ENCODE data around the gene MBD2.

Gene MBD2

DNA sequence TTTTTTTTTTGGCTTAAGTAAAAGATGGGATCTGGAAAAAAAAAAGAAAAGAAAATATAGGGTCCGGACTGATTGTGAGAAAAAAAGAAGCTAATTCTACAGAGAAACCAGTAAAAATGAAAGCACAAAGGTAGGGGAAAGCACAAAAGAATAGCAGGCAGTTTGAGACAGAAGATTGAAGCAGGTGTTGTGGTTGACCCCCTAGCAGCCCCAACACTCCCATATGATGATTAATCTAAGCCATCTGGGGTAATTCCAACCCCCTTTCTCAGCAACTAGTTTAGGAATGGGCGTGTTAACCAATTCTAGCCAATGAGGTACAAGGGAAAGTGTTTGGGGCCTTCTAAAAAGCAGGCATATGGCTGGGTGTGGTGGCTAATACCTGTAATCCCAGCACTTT lies 77.0 kb downstream of the MBD2 start:
- CTCF ChIA-PET, result no interaction called here
- POLR2A ChIA-PET, result no interaction called here
- 83% methylated on average over 2 of the region's 2 CpGs for WGBS (ENCODE audit: insufficient coverage)
- Histone ChIP-seq H3K27me3 (replicated peaks in 2 of 5; ENCODE audit: control insufficient read depth in 4 of 5, insufficient read depth in 5 of 5, low read length in 4 of 5) (no peaks in the 10 kb centered on the region), H3K9me3 (ENCODE audit: control extremely low read depth in 1 of 5, control insufficient read depth in 4 of 5, insufficient read depth in 2 of 5, low read depth in 1 of 5, low read length in 4 of 5) (no peaks in the 10 kb centered on the region), H3K27ac (ENCODE audit: insufficient read depth in 1 of 2, low read depth in 1 of 2, low read length in 2 of 2, poor library complexity in 1 of 2, severe bottlenecking in 2 of 2) (no peak overlapping the region), H3K4me1 (ENCODE audit: control extremely low read depth in 1 of 4, control insufficient read depth in 4 of 4, insufficient read depth in 4 of 4, low read length in 3 of 4) (no peaks in the 10 kb centered on the region), H3K4me3 (ENCODE audit: control insufficient read depth in 1 of 7, extremely low read depth in 1 of 7, insufficient read depth in 4 of 7, low read depth in 2 of 7, low read length in 6 of 7) (no peak overlapping the region), H3K36me3 (ENCODE audit: control insufficient read depth in 4 of 4, insufficient read depth in 4 of 4, low read length in 3 of 4) (peaks cover 0 to 4% (median 1%) of the 10 kb centered on the region in 4 experiments)
- DNase-seq, result peak in 1 of 3 donors; percentile 4

DNA sequence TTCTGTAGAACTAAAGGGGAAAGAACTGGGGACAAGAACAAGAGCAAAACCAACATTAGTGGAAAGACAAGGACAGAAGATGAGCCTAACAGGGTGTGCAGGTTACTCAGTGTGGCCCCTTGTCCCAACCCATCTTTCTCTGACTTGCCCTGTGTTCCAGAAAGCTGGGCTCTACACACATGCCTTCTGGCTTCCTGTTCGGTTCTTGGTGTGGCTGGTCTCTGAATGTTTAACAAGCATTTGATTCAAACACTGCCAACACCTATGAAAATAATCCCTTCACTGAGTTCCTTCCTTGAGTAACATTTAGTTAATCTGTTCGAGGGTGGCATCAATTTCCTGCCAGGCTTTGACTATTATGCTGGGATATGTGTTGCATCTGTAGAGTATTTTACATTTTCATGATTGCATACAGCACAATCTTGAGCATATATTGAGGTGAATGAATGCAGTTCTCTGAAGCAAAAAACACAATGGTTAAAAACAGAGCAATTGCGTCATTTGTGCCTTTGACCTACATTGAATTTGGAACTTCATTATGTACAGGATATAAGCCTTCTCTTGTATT lies 83.3 kb downstream of the MBD2 start:
- ChIA-PET CTCF (no interaction called here), POLR2A (no interaction called here)
- 100% methylated on average over 2 of the region's 3 CpGs for WGBS (ENCODE audit: insufficient coverage)
- Histone ChIP-seq H3K4me1 (ENCODE audit: control extremely low read depth in 1 of 4, control insufficient read depth in 4 of 4, insufficient read depth in 4 of 4, low read length in 3 of 4) (no peaks in the 10 kb centered on the region), H3K4me3 (ENCODE audit: control insufficient read depth in 1 of 7, extremely low read depth in 1 of 7, insufficient read depth in 4 of 7, low read depth in 2 of 7, low read length in 6 of 7) (no peak overlapping the region), H3K27me3 (replicated peaks in 2 of 5; ENCODE audit: control insufficient read depth in 4 of 5, insufficient read depth in 5 of 5, low read length in 4 of 5) (no peaks in the 10 kb centered on the region), H3K27ac (ENCODE audit: insufficient read depth in 1 of 2, low read depth in 1 of 2, low read length in 2 of 2, poor library complexity in 1 of 2, severe bottlenecking in 2 of 2) (no peak overlapping the region), H3K9me3 (ENCODE audit: control extremely low read depth in 1 of 5, control insufficient read depth in 4 of 5, insufficient read depth in 2 of 5, low read depth in 1 of 5, low read length in 4 of 5) (peaks cover 0 to 18% (median 4%) of the 10 kb centered on the region in 5 experiments), H3K36me3 (ENCODE audit: control insufficient read depth in 4 of 4, insufficient read depth in 4 of 4, low read length in 3 of 4) (peaks cover 0 to 3% (median 0%) of the 10 kb centered on the region in 4 experiments)
- DNase-seq, result no peak

DNA sequence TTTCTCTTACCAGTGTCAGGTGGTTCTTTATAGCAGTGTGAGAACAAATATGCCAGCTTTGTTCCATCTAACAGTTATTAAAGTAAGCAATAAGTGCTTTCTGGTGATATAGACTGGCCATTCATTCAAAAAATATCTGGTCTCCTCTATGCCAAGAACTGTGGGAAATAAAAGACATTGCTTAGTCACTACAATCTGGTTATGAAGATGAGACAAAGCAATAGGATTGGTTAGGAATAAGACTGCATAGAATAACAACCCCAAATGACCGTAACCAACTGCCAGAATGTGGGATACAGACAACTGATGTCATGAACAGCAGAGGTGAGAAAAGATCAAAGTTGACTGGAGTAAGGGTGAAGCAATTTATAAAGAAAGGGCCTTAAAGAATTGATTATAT lies 83.8 kb downstream of the MBD2 start:
- H3K9me3 ChIP-seq (ENCODE audit: control extremely low read depth in 1 of 5, control insufficient read depth in 4 of 5, insufficient read depth in 2 of 5, low read depth in 1 of 5, low read length in 4 of 5), result peaks cover 0 to 18% (median 4%) of the 10 kb centered on the region in 5 experiments
- H3K27me3 ChIP-seq (replicated peaks in 2 of 5; ENCODE audit: control insufficient read depth in 4 of 5, insufficient read depth in 5 of 5, low read length in 4 of 5), result no peaks in the 10 kb centered on the region
- H3K27ac ChIP-seq (ENCODE audit: insufficient read depth in 1 of 2, low read depth in 1 of 2, low read length in 2 of 2, poor library complexity in 1 of 2, severe bottlenecking in 2 of 2), result no peak overlapping the region
- DNase-seq, result no peak
- WGBS (ENCODE audit: insufficient coverage), result no CpG with 5 or more reads among the region's 1 CpG
- H3K4me1 ChIP-seq (ENCODE audit: control extremely low read depth in 1 of 4, control insufficient read depth in 4 of 4, insufficient read depth in 4 of 4, low read length in 3 of 4), result no peaks in the 10 kb centered on the region
- no peak overlapping the region for H3K4me3 ChIP-seq (ENCODE audit: control insufficient read depth in 1 of 7, extremely low read depth in 1 of 7, insufficient read depth in 4 of 7, low read depth in 2 of 7, low read length in 6 of 7)
- CTCF ChIA-PET, result no interaction called here
- POLR2A ChIA-PET, result no interaction called here
- peaks cover 0 to 3% (median 0%) of the 10 kb centered on the region in 4 experiments for H3K36me3 ChIP-seq (ENCODE audit: control insufficient read depth in 4 of 4, insufficient read depth in 4 of 4, low read length in 3 of 4)

DNA sequence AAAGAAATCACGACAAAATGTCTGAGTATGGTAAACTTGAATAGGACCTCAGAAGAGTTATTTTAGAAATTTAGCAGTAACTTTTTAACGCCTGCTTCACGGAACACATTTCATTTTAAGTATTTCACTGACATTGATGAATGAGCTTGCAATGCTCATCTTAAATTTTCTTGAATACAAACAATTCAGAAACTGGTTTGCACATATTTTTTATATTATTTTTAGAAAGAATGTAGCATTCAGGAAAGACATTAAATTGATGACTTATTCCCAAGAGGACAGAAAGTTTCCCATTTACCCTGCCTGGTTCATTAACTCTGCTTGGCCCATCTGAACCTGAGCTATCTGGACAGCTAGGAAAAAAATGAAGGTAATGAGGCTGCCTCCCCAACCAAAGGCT lies 89.3 kb downstream of the MBD2 start:
- Histone ChIP-seq H3K4me1 (ENCODE audit: control extremely low read depth in 1 of 4, control insufficient read depth in 4 of 4, insufficient read depth in 4 of 4, low read length in 3 of 4) (no peaks in the 10 kb centered on the region), H3K4me3 (ENCODE audit: control insufficient read depth in 1 of 7, extremely low read depth in 1 of 7, insufficient read depth in 4 of 7, low read depth in 2 of 7, low read length in 6 of 7) (no peak overlapping the region), H3K9me3 (ENCODE audit: control extremely low read depth in 1 of 5, control insufficient read depth in 4 of 5, insufficient read depth in 2 of 5, low read depth in 1 of 5, low read length in 4 of 5) (peaks cover 0 to 13% (median 4%) of the 10 kb centered on the region in 5 experiments), H3K27ac (ENCODE audit: insufficient read depth in 1 of 2, low read depth in 1 of 2, low read length in 2 of 2, poor library complexity in 1 of 2, severe bottlenecking in 2 of 2) (no peak overlapping the region), H3K27me3 (replicated peaks in 2 of 5; ENCODE audit: control insufficient read depth in 4 of 5, insufficient read depth in 5 of 5, low read length in 4 of 5) (no peaks in the 10 kb centered on the region), H3K36me3 (ENCODE audit: control insufficient read depth in 4 of 4, insufficient read depth in 4 of 4, low read length in 3 of 4) (peaks cover 0 to 3% (median 0%) of the 10 kb centered on the region in 4 experiments)
- no CpG with 5 or more reads among the region's 3 CpGs for WGBS (ENCODE audit: insufficient coverage)
- DNase-seq, result no peak
- POLR2A ChIA-PET, result no interaction called here
- CTCF ChIA-PET, result no interaction called here

DNA sequence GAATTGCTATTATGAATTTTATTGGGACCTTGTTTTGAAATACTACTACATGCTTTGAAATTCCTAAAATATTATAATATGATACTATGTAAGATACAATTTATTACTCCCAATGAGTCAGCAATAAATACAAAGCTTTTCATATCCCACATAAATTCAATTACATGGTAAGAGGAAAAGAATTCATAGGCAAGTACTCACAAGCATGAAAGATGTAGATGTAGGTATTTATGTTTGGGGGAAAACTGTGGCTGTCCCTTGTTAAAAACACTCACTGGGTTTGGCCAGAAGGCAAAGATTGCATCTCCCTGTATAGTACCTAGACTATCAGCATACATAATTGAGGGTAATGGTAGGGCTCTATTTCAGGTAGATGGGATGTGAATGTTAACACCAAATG lies 90.4 kb downstream of the MBD2 start:
- Histone ChIP-seq H3K27ac (ENCODE audit: insufficient read depth in 1 of 2, low read depth in 1 of 2, low read length in 2 of 2, poor library complexity in 1 of 2, severe bottlenecking in 2 of 2) (no peak overlapping the region), H3K9me3 (ENCODE audit: control extremely low read depth in 1 of 5, control insufficient read depth in 4 of 5, insufficient read depth in 2 of 5, low read depth in 1 of 5, low read length in 4 of 5) (peaks cover 0 to 5% (median 1%) of the 10 kb centered on the region in 5 experiments), H3K4me3 (ENCODE audit: control insufficient read depth in 1 of 7, extremely low read depth in 1 of 7, insufficient read depth in 4 of 7, low read depth in 2 of 7, low read length in 6 of 7) (no peak overlapping the region), H3K27me3 (replicated peaks in 2 of 5; ENCODE audit: control insufficient read depth in 4 of 5, insufficient read depth in 5 of 5, low read length in 4 of 5) (no peaks in the 10 kb centered on the region), H3K36me3 (ENCODE audit: control insufficient read depth in 4 of 4, insufficient read depth in 4 of 4, low read length in 3 of 4) (no peaks in the 10 kb centered on the region), H3K4me1 (ENCODE audit: control extremely low read depth in 1 of 4, control insufficient read depth in 4 of 4, insufficient read depth in 4 of 4, low read length in 3 of 4) (no peaks in the 10 kb centered on the region)
- POLR2A ChIA-PET, result no interaction called here
- CTCF ChIA-PET, result interaction anchor here (0.6 kb wide), 1 partner anchor 207 kb away, joined by 4 read pairs; no protein-coding TSS in a partner anchor
- no peak for DNase-seq

DNA sequence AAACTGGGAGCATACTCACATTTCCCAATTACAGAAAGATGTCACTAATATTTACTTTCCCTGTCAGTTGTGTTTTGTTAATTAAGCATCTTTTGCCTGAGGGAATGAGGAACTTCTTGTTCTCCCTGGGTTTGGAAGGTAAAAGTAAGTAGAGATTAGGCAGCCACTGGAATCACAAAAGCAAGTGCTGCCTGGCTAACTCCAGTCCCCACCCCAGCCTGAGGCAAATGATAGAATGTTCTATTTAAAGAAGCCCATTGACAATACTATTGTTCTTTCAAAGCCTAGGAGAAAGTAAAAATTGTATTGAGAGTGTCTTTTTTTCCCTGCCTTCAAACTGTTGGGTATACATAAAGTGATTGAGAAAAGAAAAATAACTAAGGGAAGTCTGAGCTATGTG lies 93.8 kb downstream of the MBD2 start:
- ChIA-PET POLR2A (no interaction called here), CTCF (interaction anchor here (1.0 to 4.7 kb wide), 3 partner anchors 11 to 566 kb away, joined by 3 to 24 read pairs (median 3); no protein-coding TSS in a partner anchor)
- Histone ChIP-seq H3K4me1 (ENCODE audit: control extremely low read depth in 1 of 4, control insufficient read depth in 4 of 4, insufficient read depth in 4 of 4, low read length in 3 of 4) (no peaks in the 10 kb centered on the region), H3K27me3 (replicated peaks in 2 of 5; ENCODE audit: control insufficient read depth in 4 of 5, insufficient read depth in 5 of 5, low read length in 4 of 5) (no peaks in the 10 kb centered on the region), H3K27ac (ENCODE audit: insufficient read depth in 1 of 2, low read depth in 1 of 2, low read length in 2 of 2, poor library complexity in 1 of 2, severe bottlenecking in 2 of 2) (no peak overlapping the region), H3K9me3 (ENCODE audit: control extremely low read depth in 1 of 5, control insufficient read depth in 4 of 5, insufficient read depth in 2 of 5, low read depth in 1 of 5, low read length in 4 of 5) (no peaks in the 10 kb centered on the region), H3K36me3 (ENCODE audit: control insufficient read depth in 4 of 4, insufficient read depth in 4 of 4, low read length in 3 of 4) (no peaks in the 10 kb centered on the region), H3K4me3 (ENCODE audit: control insufficient read depth in 1 of 7, extremely low read depth in 1 of 7, insufficient read depth in 4 of 7, low read depth in 2 of 7, low read length in 6 of 7) (no peak overlapping the region)
- no peak for DNase-seq

DNA sequence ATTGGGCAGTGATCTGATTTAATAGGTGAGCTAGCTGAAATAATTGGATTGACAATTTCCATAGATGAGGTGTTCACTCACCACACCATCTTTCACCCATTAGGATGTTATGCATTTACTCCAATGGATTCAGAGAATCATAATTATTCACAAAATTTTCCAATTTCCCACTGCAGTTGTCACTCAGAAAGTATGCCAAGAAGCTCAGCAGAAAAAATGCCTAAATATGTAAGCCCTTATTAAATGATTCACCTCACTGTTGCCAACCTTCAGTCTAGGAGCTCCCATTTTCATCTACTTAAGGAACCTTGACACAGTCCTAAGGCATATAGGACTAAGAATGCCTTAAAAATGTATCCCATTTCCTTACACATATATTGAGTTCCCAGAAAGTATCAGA lies 94.3 kb downstream of the MBD2 start:
- H3K36me3 ChIP-seq (ENCODE audit: control insufficient read depth in 4 of 4, insufficient read depth in 4 of 4, low read length in 3 of 4), result no peaks in the 10 kb centered on the region
- H3K9me3 ChIP-seq (ENCODE audit: control extremely low read depth in 1 of 5, control insufficient read depth in 4 of 5, insufficient read depth in 2 of 5, low read depth in 1 of 5, low read length in 4 of 5), result no peaks in the 10 kb centered on the region
- no peak overlapping the region for H3K4me3 ChIP-seq (ENCODE audit: control insufficient read depth in 1 of 7, extremely low read depth in 1 of 7, insufficient read depth in 4 of 7, low read depth in 2 of 7, low read length in 6 of 7)
- POLR2A ChIA-PET, result no interaction called here
- no peaks in the 10 kb centered on the region for H3K27me3 ChIP-seq (replicated peaks in 2 of 5; ENCODE audit: control insufficient read depth in 4 of 5, insufficient read depth in 5 of 5, low read length in 4 of 5)
- CTCF ChIA-PET, result interaction anchor here (1.0 to 4.7 kb wide), 3 partner anchors 11 to 566 kb away, joined by 3 to 24 read pairs (median 5); no protein-coding TSS in a partner anchor
- no peak overlapping the region for H3K27ac ChIP-seq (ENCODE audit: insufficient read depth in 1 of 2, low read depth in 1 of 2, low read length in 2 of 2, poor library complexity in 1 of 2, severe bottlenecking in 2 of 2)
- peaks cover 0 to under 1% (median 0%) of the 10 kb centered on the region in 4 experiments for H3K4me1 ChIP-seq (ENCODE audit: control extremely low read depth in 1 of 4, control insufficient read depth in 4 of 4, insufficient read depth in 4 of 4, low read length in 3 of 4)
- no peak for DNase-seq

Data from common myeloid progenitor, CD34-positive (primary cell).